Stomach (tissue), 4 donors: ENCODE data around the gene PRR11.

Experiments used
- POLR2A ChIP-seq, 4 donors: fragments of 450-650 bp; IDR thresholded peaks; one replicate each; pipeline ENCODE4 v1.6.1; 2016; ENCODE audit warnings: antibody characterized with exemption in 4 of 4, control low read depth in 2 of 4, mild to moderate bottlenecking in 1 of 4, moderate library complexity in 1 of 4
- TF ChIP-seq, protein P1 (sequence below), 7 experiments: fragments of 450-650 bp in 4 of 7; fragments of 200-600 bp in 3 of 7; sonication (generic) in 3 of 7; IDR thresholded peaks; one replicate each; pipeline ENCODE4 v1.5.1; 2016 to 2019; ENCODE audit warnings: antibody characterized with exemption in 7 of 7, control low read depth in 2 of 7, mild to moderate bottlenecking in 1 of 7

DNA sequence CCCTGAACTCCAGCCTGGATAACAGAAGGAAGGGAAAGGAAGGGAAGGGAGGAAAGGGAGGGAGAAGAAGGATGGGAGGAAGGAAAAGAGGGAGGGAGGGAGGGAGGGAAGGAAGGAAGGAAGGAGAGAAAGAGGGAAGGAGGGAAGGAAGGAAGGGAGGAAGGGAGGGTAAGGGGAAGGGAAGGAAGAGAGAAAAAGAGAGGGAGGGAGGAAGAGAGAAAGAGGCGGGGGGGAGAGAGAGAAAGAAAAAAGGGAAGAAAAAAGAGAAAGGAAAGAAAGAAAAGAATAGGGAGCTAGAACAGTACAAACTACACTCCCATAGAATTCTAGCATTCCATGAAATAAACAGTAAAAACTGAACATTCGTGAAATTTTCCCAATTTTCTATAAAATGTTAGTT is 25.7 kb upstream of the PRR11 start:
- TF ChIP-seq, protein P1, sequence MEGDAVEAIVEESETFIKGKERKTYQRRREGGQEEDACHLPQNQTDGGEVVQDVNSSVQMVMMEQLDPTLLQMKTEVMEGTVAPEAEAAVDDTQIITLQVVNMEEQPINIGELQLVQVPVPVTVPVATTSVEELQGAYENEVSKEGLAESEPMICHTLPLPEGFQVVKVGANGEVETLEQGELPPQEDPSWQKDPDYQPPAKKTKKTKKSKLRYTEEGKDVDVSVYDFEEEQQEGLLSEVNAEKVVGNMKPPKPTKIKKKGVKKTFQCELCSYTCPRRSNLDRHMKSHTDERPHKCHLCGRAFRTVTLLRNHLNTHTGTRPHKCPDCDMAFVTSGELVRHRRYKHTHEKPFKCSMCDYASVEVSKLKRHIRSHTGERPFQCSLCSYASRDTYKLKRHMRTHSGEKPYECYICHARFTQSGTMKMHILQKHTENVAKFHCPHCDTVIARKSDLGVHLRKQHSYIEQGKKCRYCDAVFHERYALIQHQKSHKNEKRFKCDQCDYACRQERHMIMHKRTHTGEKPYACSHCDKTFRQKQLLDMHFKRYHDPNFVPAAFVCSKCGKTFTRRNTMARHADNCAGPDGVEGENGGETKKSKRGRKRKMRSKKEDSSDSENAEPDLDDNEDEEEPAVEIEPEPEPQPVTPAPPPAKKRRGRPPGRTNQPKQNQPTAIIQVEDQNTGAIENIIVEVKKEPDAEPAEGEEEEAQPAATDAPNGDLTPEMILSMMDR (IDR thresholded peaks at IDR 0.05) = no peak
- no peak for TF ChIP-seq POLR2A (IDR thresholded peaks at IDR 0.05)
